ENCODE data around the gene SPX. TPM values are rescaled to one million over a fixed set of nuclear protein-coding genes. Genes with fewer than 3 reads are reported as not detected.

Gene SPX
- total RNA-seq, 2 experiments from 2014 or later = not detected

GRCh38 chr12:21521541-21521940 lies 4.6 kb upstream of the SPX start:
- no peak for DNase-seq
- no peak overlapping the region for H3K4me3 ChIP-seq (ENCODE audit: low read length)
- Mint-ChIP-seq H3K4me1 (ENCODE audit: low read depth) (no peaks in the 10 kb centered on the region), H3K27ac (no peak overlapping the region), H3K9me3 (peaks cover 5% of the 10 kb centered on the region), H3K36me3 (ENCODE audit: low read depth) (peaks cover 25% of the 10 kb centered on the region), H3K4me3 (no peak overlapping the region), H3K27me3 (no peaks in the 10 kb centered on the region)
- no peaks in the 10 kb centered on the region for H3K9me3 ChIP-seq (ENCODE audit: control insufficient read depth in 1 of 2, insufficient read depth in 1 of 2, low read length in 2 of 2)
- H3K27me3 ChIP-seq (ENCODE audit: control insufficient read depth in 1 of 2, insufficient read depth in 2 of 2, low read length in 2 of 2) = no peaks in the 10 kb centered on the region
- POLR2A ChIA-PET = no interaction called here
- no peaks in the 10 kb centered on the region for H3K4me1 ChIP-seq (ENCODE audit: insufficient read depth, low read length)
- intact Hi-C loops (cut with DNase I, micrococcal nuclease) = no loop called here
- no peak for ATAC-seq (ENCODE audit: poor library complexity)
- peaks cover 13% of the 10 kb centered on the region for H3K36me3 ChIP-seq (ENCODE audit: insufficient read depth, low read length)
- H3K27ac ChIP-seq (ENCODE audit: low read depth in 1 of 2, low read length in 2 of 2) = no peak overlapping the region
- CTCF ChIA-PET = no interaction called here
- TF ChIP-seq CTCF (IDR thresholded peaks at IDR 0.05) = no peak

DNA sequence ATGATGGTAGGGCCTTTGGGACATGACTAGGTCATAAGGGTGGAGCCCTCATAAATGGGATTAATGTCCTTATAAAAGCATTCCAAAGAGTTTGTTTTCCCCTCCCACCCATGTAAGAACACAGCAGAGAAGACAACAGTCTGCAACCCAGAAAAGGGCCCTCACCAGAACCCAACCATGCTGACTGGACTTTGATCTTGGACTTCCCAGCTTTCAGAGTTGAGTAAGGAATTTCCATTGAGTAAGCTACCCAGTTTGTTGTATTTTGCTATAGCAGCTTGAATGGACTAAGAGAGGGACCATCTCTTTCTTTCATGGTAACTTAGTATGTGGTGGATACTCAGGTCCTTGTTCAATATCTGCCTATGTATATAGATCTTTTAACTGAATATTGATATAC lies 2.9 kb upstream of the SPX start:
- Mint-ChIP-seq H3K4me3 (no peak overlapping the region), H3K27me3 (peaks cover 9% of the 10 kb centered on the region), H3K27ac (no peak overlapping the region), H3K36me3 (ENCODE audit: low read depth) (peaks cover 10% of the 10 kb centered on the region), H3K9me3 (peaks cover 5% of the 10 kb centered on the region), H3K4me1 (ENCODE audit: low read depth) (peaks cover 8% of the 10 kb centered on the region)
- Histone ChIP-seq H3K27ac (ENCODE audit: low read depth in 1 of 2, low read length in 2 of 2) (no peak overlapping the region), H3K27me3 (ENCODE audit: control insufficient read depth in 1 of 2, insufficient read depth in 2 of 2, low read length in 2 of 2) (peaks cover 0 to 7% of the 10 kb centered on the region in 2 experiments), H3K4me3 (ENCODE audit: low read length) (no peak overlapping the region), H3K36me3 (ENCODE audit: insufficient read depth, low read length) (peaks cover 4% of the 10 kb centered on the region), H3K4me1 (ENCODE audit: insufficient read depth, low read length) (peaks cover 6% of the 10 kb centered on the region), H3K9me3 (ENCODE audit: control insufficient read depth in 1 of 2, insufficient read depth in 1 of 2, low read length in 2 of 2) (no peaks in the 10 kb centered on the region)
- intact Hi-C loops (cut with DNase I, micrococcal nuclease) = no loop called here
- TF ChIP-seq CTCF (IDR thresholded peaks at IDR 0.05) = no peak
- ATAC-seq (ENCODE audit: poor library complexity) (no peak), DNase-seq (no peak)
- ChIA-PET POLR2A (no interaction called here), CTCF (no interaction called here)

- ATAC-seq (ENCODE audit: poor library complexity) (no peak), DNase-seq (no peak)
- Mint-ChIP-seq H3K27me3 (peaks cover 40% of the 10 kb centered on the region), H3K36me3 (ENCODE audit: low read depth) (no peaks in the 10 kb centered on the region), H3K9me3 (peaks cover 5% of the 10 kb centered on the region), H3K27ac (no peak overlapping the region), H3K4me1 (ENCODE audit: low read depth) (peaks cover 13% of the 10 kb centered on the region), H3K4me3 (peak overlapping the region; percentile 81)
- Histone ChIP-seq H3K4me1 (ENCODE audit: insufficient read depth, low read length) (peaks cover 6% of the 10 kb centered on the region), H3K36me3 (ENCODE audit: insufficient read depth, low read length) (no peaks in the 10 kb centered on the region), H3K27me3 (ENCODE audit: control insufficient read depth in 1 of 2, insufficient read depth in 2 of 2, low read length in 2 of 2) (peaks cover 16 to 18% of the 10 kb centered on the region in 2 experiments), H3K4me3 (ENCODE audit: low read length) (peak overlapping the region; percentile 71), H3K9me3 (ENCODE audit: control insufficient read depth in 1 of 2, insufficient read depth in 1 of 2, low read length in 2 of 2) (no peaks in the 10 kb centered on the region), H3K27ac (ENCODE audit: low read depth in 1 of 2, low read length in 2 of 2) (no peak overlapping the region)
- ChIA-PET POLR2A (interaction anchor here (1.3 to 2.0 kb wide), 2 partner anchors 25 to 131 kb away, joined by 5 read pairs; partner anchors contain the start of genes GOLT1B, LDHB and RECQL), CTCF (interaction anchor here (1.3 kb wide), 1 partner anchor 12 kb away, joined by 4 read pairs; no protein-coding TSS in a partner anchor)
- no peak for TF ChIP-seq CTCF (IDR thresholded peaks at IDR 0.05)
- intact Hi-C loops (cut with DNase I, micrococcal nuclease) = no loop called here
Observed at GRCh38 chr12:21526721-21527345, 737 bp downstream of the SPX start.
